Nephron (organoid): ENCODE data around the gene EFNA5.

Source experiments
- H3K27ac Mint-ChIP-seq, 3 experiments: 2 replicates each; pipeline ENCODE4 v1.8.0; 2020; ENCODE audit warnings: mixed read lengths in 3 of 3, mild to moderate bottlenecking in 2 of 3, moderate library complexity in 1 of 3
- H3K27me3 Mint-ChIP-seq: 2 replicates; pipeline ENCODE4 v1.8.0; 2021; ENCODE audit warnings: low read depth, mild to moderate bottlenecking, moderate library complexity, mixed read lengths
- H3K36me3 Mint-ChIP-seq: 2 replicates; pipeline ENCODE4 v1.8.0; 2020; ENCODE audit warnings: low read depth, mixed read lengths
- H3K4me1 Mint-ChIP-seq: 2 replicates; pipeline ENCODE4 v1.8.0; 2020; ENCODE audit warnings: mixed read lengths
- H3K4me3 Mint-ChIP-seq, 3 experiments: 2 replicates each; pipeline ENCODE4 v1.8.0; 2020; ENCODE audit warnings: mild to moderate bottlenecking in 3 of 3, mixed read lengths in 3 of 3, moderate library complexity in 2 of 3
- H3K9me3 Mint-ChIP-seq: 2 replicates; pipeline ENCODE4 v1.8.0; 2020; ENCODE audit warnings: mixed read lengths
- CTCF ChIP-seq, 3 experiments: fragments of 200-600 bp; sonication (generic); IDR thresholded peaks; one replicate each; pipeline ENCODE4 v1.5.0; 2021; ENCODE audit warnings: antibody characterized with exemption in 3 of 3; ENCODE audit not compliant: unreplicated experiment in 3 of 3

EFNA5 gene

GRCh38 chr5:107342371-107342770, 328.4 kb downstream of the EFNA5 start:
- H3K27ac Mint-ChIP-seq: peak overlapping the region; percentile 67 to 86 (median 81)
- H3K36me3 Mint-ChIP-seq: peaks cover 22% of the 10 kb centered on the region
- no peak for TF ChIP-seq CTCF (IDR thresholded peaks at IDR 0.05; ENCODE audit: unreplicated experiment in 3 of 3)
- H3K4me1 Mint-ChIP-seq: peaks cover 22% of the 10 kb centered on the region
- no peak overlapping the region for H3K4me3 Mint-ChIP-seq
- peaks cover 32% of the 10 kb centered on the region for H3K9me3 Mint-ChIP-seq
- H3K27me3 Mint-ChIP-seq: no peaks in the 10 kb centered on the region

- Mint-ChIP-seq H3K4me3 (peak overlapping the region in 2 of 3 experiments; percentile 4 to 6), H3K36me3 (peaks cover 22% of the 10 kb centered on the region), H3K27me3 (no peaks in the 10 kb centered on the region), H3K27ac (peak overlapping the region; percentile 54 to 86 (median 67)), H3K4me1 (peaks cover 26% of the 10 kb centered on the region), H3K9me3 (peaks cover 26% of the 10 kb centered on the region)
- no peak for TF ChIP-seq CTCF (IDR thresholded peaks at IDR 0.05; ENCODE audit: unreplicated experiment in 3 of 3)
Observed at GRCh38 chr5:107341376-107342084, 329.2 kb downstream of the EFNA5 start.

GRCh38 chr5:107340631-107341030, 330.1 kb downstream of the EFNA5 start:
- TF ChIP-seq CTCF (IDR thresholded peaks at IDR 0.05; ENCODE audit: unreplicated experiment in 3 of 3): no peak
- Mint-ChIP-seq H3K27ac (peak overlapping the region; percentile 54 to 86 (median 67)), H3K27me3 (no peaks in the 10 kb centered on the region), H3K36me3 (peaks cover 16% of the 10 kb centered on the region), H3K4me1 (peaks cover 26% of the 10 kb centered on the region), H3K4me3 (no peak overlapping the region), H3K9me3 (peaks cover 20% of the 10 kb centered on the region)

- Mint-ChIP-seq H3K36me3 (no peaks in the 10 kb centered on the region), H3K27me3 (no peaks in the 10 kb centered on the region), H3K4me1 (peaks cover 26% of the 10 kb centered on the region), H3K4me3 (no peak overlapping the region), H3K27ac (no peak overlapping the region), H3K9me3 (peaks cover 3% of the 10 kb centered on the region)
- no peak for TF ChIP-seq CTCF (IDR thresholded peaks at IDR 0.05; ENCODE audit: unreplicated experiment in 3 of 3)
Observed at GRCh38 chr5:107338335-107338734, 332.4 kb downstream of the EFNA5 start.

GRCh38 chr5:107337281-107337680, 333.5 kb downstream of the EFNA5 start:
- Mint-ChIP-seq H3K4me1 (peaks cover 21% of the 10 kb centered on the region), H3K36me3 (no peaks in the 10 kb centered on the region), H3K27me3 (no peaks in the 10 kb centered on the region), H3K27ac (no peak overlapping the region), H3K4me3 (no peak overlapping the region), H3K9me3 (peaks cover 2% of the 10 kb centered on the region)
- no peak for TF ChIP-seq CTCF (IDR thresholded peaks at IDR 0.05; ENCODE audit: unreplicated experiment in 3 of 3)

- Mint-ChIP-seq H3K4me1 (peaks cover under 1% of the 10 kb centered on the region), H3K9me3 (peaks cover 4% of the 10 kb centered on the region), H3K27me3 (no peaks in the 10 kb centered on the region), H3K4me3 (no peak overlapping the region), H3K27ac (no peak overlapping the region), H3K36me3 (no peaks in the 10 kb centered on the region)
- no peak for TF ChIP-seq CTCF (IDR thresholded peaks at IDR 0.05; ENCODE audit: unreplicated experiment in 3 of 3)
Observed at GRCh38 chr5:107331882-107332281, 338.9 kb downstream of the EFNA5 start.
